Superior temporal gyrus (tissue), 1 donor: ENCODE data around the gene CLNS1A.
"Not testable (repeated sequence)": the region's sequence is repeated elsewhere in the genome, so short reads cannot be mapped to it uniquely, and the experiment has no call there.

Experiments
- DNase-seq: peaks from one replicate; pipeline ENCODE4 v3.0.0-alpha.2; 2016; ENCODE audit errors: extremely low spot score

Gene CLNS1A

GRCh38 chr11:77619576-77620198, 17.9 kb downstream of the CLNS1A start:
- DNase-seq: peak; percentile 87

GRCh38 chr11:77617892-77618291, 19.7 kb downstream of the CLNS1A start:
- DNase-seq: no peak

- no peak for DNase-seq
These were observed 25.7 kb downstream of the CLNS1A start for GRCh38 chr11:77611921-77612320.

- no peak for DNase-seq
These were observed 28.4 kb downstream of the CLNS1A start for GRCh38 chr11:77609234-77609633.

- DNase-seq: no peak
These were observed 33.3 kb downstream of the CLNS1A start for GRCh38 chr11:77604281-77604680.

GRCh38 chr11:77602381-77603088, 35.1 kb downstream of the CLNS1A start:
- peak; percentile 75 for DNase-seq

- DNase-seq: no peak
These were observed 39.4 kb downstream of the CLNS1A start for GRCh38 chr11:77598195-77598594.

- no peak for DNase-seq
These were observed 41.0 kb downstream of the CLNS1A start for GRCh38 chr11:77596626-77597025.

GRCh38 chr11:77593883-77594282, 43.7 kb downstream of the CLNS1A start:
- no peak for DNase-seq

- DNase-seq: no peak
These were observed 44.9 kb downstream of the CLNS1A start for GRCh38 chr11:77592727-77593126.

- DNase-seq: peak; percentile 67
These were observed 47.3 kb downstream of the CLNS1A start for GRCh38 chr11:77590194-77590782.

GRCh38 chr11:77589521-77590193, 47.9 kb downstream of the CLNS1A start, which contains the start of gene AQP11:
Gene AQP11 (plus strand): TSS chr11:77589953. CDS start chr11:77589993, 40 bp downstream.
- DNase-seq: peak; percentile 84

GRCh38 chr11:77589181-77589520, 48.4 kb downstream of the CLNS1A start:
- DNase-seq: no peak

- DNase-seq: no peak
These were observed 56.8 kb downstream of the CLNS1A start for GRCh38 chr11:77580712-77581337.

- DNase-seq: not testable (repeated sequence)
These were observed 62.2 kb downstream of the CLNS1A start for GRCh38 chr11:77575428-77575827.

- DNase-seq: not testable (repeated sequence)
These were observed 66.7 kb downstream of the CLNS1A start for GRCh38 chr11:77570896-77571295.

- DNase-seq: no peak
These were observed 67.9 kb downstream of the CLNS1A start for GRCh38 chr11:77569676-77570070.

GRCh38 chr11:77568916-77569675, 68.5 kb downstream of the CLNS1A start:
- DNase-seq: no peak

- DNase-seq: no peak
These were observed 69.3 kb downstream of the CLNS1A start for GRCh38 chr11:77568306-77568705.
